IPS-NIHi7 (cell line): ENCODE data around the gene SMG6.
A peak's percentile ranks its signal among the peaks of the same experiment; 100 is the strongest.
"Not testable (repeated sequence)": the region's sequence is repeated elsewhere in the genome, so short reads cannot be mapped to it uniquely, and the experiment has no call there.

Experiments used
- DNase-seq: peaks from one replicate; pipeline ENCODE4 v3.0.0; 2012; ENCODE audit warnings: mixed read lengths; ENCODE audit errors: extremely low spot score

Gene SMG6

GRCh38 chr17:2304931-2305330, 1.3 kb upstream of the SMG6 start:
- no peak for DNase-seq

GRCh38 chr17:2302778-2303203, 794 bp downstream of the SMG6 start:
- no peak for DNase-seq

GRCh38 chr17:2299756-2300155, 3.8 kb downstream of the SMG6 start:
- DNase-seq, result no peak

GRCh38 chr17:2299136-2299535, 4.4 kb downstream of the SMG6 start:
- no peak for DNase-seq

GRCh38 chr17:2297023-2297422, 6.6 kb downstream of the SMG6 start:
- DNase-seq, result no peak

GRCh38 chr17:2295575-2295974, 8.0 kb downstream of the SMG6 start:
- DNase-seq, result peak; percentile 6

GRCh38 chr17:2292100-2292499, 11.5 kb downstream of the SMG6 start:
- DNase-seq, result no peak

- DNase-seq, result no peak
Observed at GRCh38 chr17:2289878-2290478, 13.6 kb downstream of the SMG6 start.

GRCh38 chr17:2283302-2283701, 20.3 kb downstream of the SMG6 start:
- peak; percentile 4 for DNase-seq

GRCh38 chr17:2282297-2282873, 21.2 kb downstream of the SMG6 start:
- peak; percentile 60 for DNase-seq

- no peak for DNase-seq
Observed at GRCh38 chr17:2279707-2280106, 23.9 kb downstream of the SMG6 start.

- DNase-seq, result no peak
Observed at GRCh38 chr17:2277429-2278170, 26.0 kb downstream of the SMG6 start.

GRCh38 chr17:2275722-2276121, 27.9 kb downstream of the SMG6 start:
- DNase-seq, result no peak

GRCh38 chr17:2274414-2274813, 29.2 kb downstream of the SMG6 start:
- no peak for DNase-seq

GRCh38 chr17:2271985-2272702, 31.4 kb downstream of the SMG6 start:
- DNase-seq, result no peak

- no peak for DNase-seq
Observed at GRCh38 chr17:2267354-2267753, 36.2 kb downstream of the SMG6 start.

- no peak for DNase-seq
Observed at GRCh38 chr17:2266865-2267228, 36.7 kb downstream of the SMG6 start.

- DNase-seq, result no peak
Observed at GRCh38 chr17:2266045-2266864, 37.3 kb downstream of the SMG6 start.

GRCh38 chr17:2265166-2265565, 38.4 kb downstream of the SMG6 start:
- not testable (repeated sequence) for DNase-seq

- DNase-seq, result no peak
Observed at GRCh38 chr17:2264067-2264860, 39.3 kb downstream of the SMG6 start.
